Measurements from ENCODE around the gene GRM8. TPM values are rescaled to one million over a fixed set of nuclear protein-coding genes. Genes with fewer than 3 reads are reported as not detected.

GRM8 gene
- total RNA-seq, 1 experiment from 2014 or later: not detected

DNA sequence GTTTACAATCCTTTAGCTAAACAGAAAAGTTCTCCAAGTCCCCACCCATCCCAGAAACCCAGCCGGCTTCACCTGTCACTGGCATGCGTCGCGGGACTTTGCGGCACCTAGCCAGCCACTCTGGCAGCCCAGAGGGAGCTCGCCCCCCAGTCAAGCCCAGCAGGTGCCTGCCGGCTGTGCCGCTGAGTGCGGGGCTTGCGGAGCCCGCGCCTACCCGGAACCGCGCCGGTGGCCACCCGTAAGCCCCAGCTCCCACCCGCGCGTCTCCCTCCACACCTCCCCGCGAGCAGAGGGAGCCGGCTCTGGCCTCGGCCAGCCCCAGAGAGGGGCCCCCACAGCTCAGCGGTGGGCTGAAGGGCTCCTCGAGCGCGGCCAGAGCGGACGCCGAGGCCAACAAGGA lies 446.1 kb downstream of the GRM8 start:
- ChIA-PET POLR2A (no interaction called here), CTCF (no interaction called here)
- TF ChIP-seq, protein P1, sequence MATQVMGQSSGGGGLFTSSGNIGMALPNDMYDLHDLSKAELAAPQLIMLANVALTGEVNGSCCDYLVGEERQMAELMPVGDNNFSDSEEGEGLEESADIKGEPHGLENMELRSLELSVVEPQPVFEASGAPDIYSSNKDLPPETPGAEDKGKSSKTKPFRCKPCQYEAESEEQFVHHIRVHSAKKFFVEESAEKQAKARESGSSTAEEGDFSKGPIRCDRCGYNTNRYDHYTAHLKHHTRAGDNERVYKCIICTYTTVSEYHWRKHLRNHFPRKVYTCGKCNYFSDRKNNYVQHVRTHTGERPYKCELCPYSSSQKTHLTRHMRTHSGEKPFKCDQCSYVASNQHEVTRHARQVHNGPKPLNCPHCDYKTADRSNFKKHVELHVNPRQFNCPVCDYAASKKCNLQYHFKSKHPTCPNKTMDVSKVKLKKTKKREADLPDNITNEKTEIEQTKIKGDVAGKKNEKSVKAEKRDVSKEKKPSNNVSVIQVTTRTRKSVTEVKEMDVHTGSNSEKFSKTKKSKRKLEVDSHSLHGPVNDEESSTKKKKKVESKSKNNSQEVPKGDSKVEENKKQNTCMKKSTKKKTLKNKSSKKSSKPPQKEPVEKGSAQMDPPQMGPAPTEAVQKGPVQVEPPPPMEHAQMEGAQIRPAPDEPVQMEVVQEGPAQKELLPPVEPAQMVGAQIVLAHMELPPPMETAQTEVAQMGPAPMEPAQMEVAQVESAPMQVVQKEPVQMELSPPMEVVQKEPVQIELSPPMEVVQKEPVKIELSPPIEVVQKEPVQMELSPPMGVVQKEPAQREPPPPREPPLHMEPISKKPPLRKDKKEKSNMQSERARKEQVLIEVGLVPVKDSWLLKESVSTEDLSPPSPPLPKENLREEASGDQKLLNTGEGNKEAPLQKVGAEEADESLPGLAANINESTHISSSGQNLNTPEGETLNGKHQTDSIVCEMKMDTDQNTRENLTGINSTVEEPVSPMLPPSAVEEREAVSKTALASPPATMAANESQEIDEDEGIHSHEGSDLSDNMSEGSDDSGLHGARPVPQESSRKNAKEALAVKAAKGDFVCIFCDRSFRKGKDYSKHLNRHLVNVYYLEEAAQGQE (IDR thresholded peaks at IDR 0.05; ENCODE audit: insufficient read depth in 1 of 2, low read depth in 2 of 2, low read length in 1 of 2): no peak
- no peak for TF ChIP-seq POLR2AphosphoS5 (IDR thresholded peaks at IDR 0.05; ENCODE audit: low read depth, low read length)
- no peak for TF ChIP-seq SIN3A (IDR thresholded peaks at IDR 0.05; ENCODE audit: borderline replicate concordance, insufficient read depth, low read depth, low read length)
- no peak for TF ChIP-seq TCF7L2 (IDR thresholded peaks at IDR 0.05; ENCODE audit: low read depth, low read length)
- TF ChIP-seq, protein P2, sequence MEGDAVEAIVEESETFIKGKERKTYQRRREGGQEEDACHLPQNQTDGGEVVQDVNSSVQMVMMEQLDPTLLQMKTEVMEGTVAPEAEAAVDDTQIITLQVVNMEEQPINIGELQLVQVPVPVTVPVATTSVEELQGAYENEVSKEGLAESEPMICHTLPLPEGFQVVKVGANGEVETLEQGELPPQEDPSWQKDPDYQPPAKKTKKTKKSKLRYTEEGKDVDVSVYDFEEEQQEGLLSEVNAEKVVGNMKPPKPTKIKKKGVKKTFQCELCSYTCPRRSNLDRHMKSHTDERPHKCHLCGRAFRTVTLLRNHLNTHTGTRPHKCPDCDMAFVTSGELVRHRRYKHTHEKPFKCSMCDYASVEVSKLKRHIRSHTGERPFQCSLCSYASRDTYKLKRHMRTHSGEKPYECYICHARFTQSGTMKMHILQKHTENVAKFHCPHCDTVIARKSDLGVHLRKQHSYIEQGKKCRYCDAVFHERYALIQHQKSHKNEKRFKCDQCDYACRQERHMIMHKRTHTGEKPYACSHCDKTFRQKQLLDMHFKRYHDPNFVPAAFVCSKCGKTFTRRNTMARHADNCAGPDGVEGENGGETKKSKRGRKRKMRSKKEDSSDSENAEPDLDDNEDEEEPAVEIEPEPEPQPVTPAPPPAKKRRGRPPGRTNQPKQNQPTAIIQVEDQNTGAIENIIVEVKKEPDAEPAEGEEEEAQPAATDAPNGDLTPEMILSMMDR (IDR thresholded peaks at IDR 0.05): no peak
- in situ Hi-C loops (cut with HindIII; ENCODE audit: low pct_unique_long_range_greater_than_20kb, low sequenced_read_pairs) (no loop called here), intact Hi-C loops (cut with micrococcal nuclease; ENCODE audit: unreplicated experiment) (loop anchor here (10.0 kb wide), 2 partner anchors 88 to 348 kb away; no protein-coding TSS in a partner anchor)
- no peak for DNase-seq (ENCODE audit: low read depth, low spot score)
- H3K9me3 ChIP-seq (ENCODE audit: control insufficient read depth, insufficient read depth, low read depth, low read length): no peaks in the 10 kb centered on the region
- no peak overlapping the region for H3K27ac ChIP-seq (ENCODE audit: low read length)
- H3K27me3 ChIP-seq (ENCODE audit: control insufficient read depth, insufficient read depth, low read length): no peaks in the 10 kb centered on the region
- no peaks in the 10 kb centered on the region for H3K36me3 ChIP-seq (ENCODE audit: control insufficient read depth, insufficient read depth, low read length)
- no peaks in the 10 kb centered on the region for H3K4me1 ChIP-seq (ENCODE audit: control insufficient read depth, insufficient read depth, low read length)
- no peak overlapping the region for H3K4me3 ChIP-seq (ENCODE audit: low read depth in 2 of 2, low read length in 2 of 2)
- no peak for ATAC-seq
- no TSS peak for BruUV-seq (replicated peaks)

DNA sequence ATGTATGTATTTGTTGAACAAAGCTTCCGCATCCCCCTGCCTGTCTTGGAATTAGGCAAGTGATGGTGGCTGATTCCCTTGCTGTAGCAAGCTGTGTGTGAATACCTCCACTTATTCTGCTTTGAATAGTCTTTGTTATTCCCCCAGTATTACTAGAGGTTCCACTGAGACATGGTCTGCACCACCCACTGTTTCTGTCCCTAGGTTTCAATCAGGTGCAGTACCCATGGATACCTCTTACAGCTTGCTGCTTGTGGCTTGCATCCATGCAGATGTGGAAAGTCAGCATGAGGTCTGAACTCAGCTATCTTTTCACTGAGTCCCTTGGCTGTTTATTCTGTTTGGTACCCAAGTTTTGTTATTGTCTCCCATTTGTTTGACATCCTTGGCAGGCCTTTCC lies 447.4 kb downstream of the GRM8 start:
- Histone ChIP-seq H3K4me3 (ENCODE audit: low read depth in 2 of 2, low read length in 2 of 2) (no peak overlapping the region), H3K27me3 (ENCODE audit: control insufficient read depth, insufficient read depth, low read length) (no peaks in the 10 kb centered on the region), H3K4me1 (ENCODE audit: control insufficient read depth, insufficient read depth, low read length) (no peaks in the 10 kb centered on the region), H3K36me3 (ENCODE audit: control insufficient read depth, insufficient read depth, low read length) (no peaks in the 10 kb centered on the region), H3K27ac (ENCODE audit: low read length) (no peak overlapping the region), H3K9me3 (ENCODE audit: control insufficient read depth, insufficient read depth, low read depth, low read length) (no peaks in the 10 kb centered on the region)
- no peak for DNase-seq (ENCODE audit: low read depth, low spot score)
- ChIA-PET CTCF (no interaction called here), POLR2A (no interaction called here)
- in situ Hi-C loops (cut with HindIII; ENCODE audit: low pct_unique_long_range_greater_than_20kb, low sequenced_read_pairs) (no loop called here), intact Hi-C loops (cut with micrococcal nuclease; ENCODE audit: unreplicated experiment) (loop anchor here (10.0 kb wide), 2 partner anchors 89 to 349 kb away; no protein-coding TSS in a partner anchor)
- no TSS peak for BruUV-seq (replicated peaks)
- ATAC-seq: no peak
- TF ChIP-seq, protein P1 (IDR thresholded peaks at IDR 0.05; ENCODE audit: insufficient read depth in 1 of 2, low read depth in 2 of 2, low read length in 1 of 2): no peak
- TF ChIP-seq TCF7L2 (IDR thresholded peaks at IDR 0.05; ENCODE audit: low read depth, low read length): no peak
- TF ChIP-seq POLR2AphosphoS5 (IDR thresholded peaks at IDR 0.05; ENCODE audit: low read depth, low read length): no peak
- TF ChIP-seq, protein P2 (IDR thresholded peaks at IDR 0.05): no peak
- no peak for TF ChIP-seq SIN3A (IDR thresholded peaks at IDR 0.05; ENCODE audit: borderline replicate concordance, insufficient read depth, low read depth, low read length)
